Measurements from ENCODE around the gene DENND4B.

DENND4B gene

GRCh38 chr1:153968408-153968807, 21.9 kb upstream of the DENND4B start:
- no peak for DNase-seq (ENCODE audit: low read depth in 3 of 3)

DNA sequence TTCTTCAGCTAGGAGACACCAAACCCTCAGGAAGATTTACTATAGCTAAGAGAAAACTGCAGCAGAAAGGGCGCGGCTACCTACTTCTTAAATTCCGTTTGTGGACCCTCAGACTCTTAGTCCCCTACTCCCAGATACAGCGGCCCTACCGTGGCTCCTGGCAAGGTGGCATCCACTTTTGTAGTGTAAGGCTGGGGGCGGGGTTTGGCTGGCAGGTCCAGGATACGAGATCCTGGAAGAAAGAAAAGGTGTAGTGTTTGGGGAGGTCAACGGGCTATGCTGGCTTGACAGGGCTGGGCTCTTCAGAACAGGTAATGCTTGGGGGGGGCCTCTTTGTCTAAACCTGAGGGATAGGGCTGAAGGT, 21.5 kb upstream of the DENND4B start:
- no peak for DNase-seq (ENCODE audit: low read depth in 3 of 3)

DNA sequence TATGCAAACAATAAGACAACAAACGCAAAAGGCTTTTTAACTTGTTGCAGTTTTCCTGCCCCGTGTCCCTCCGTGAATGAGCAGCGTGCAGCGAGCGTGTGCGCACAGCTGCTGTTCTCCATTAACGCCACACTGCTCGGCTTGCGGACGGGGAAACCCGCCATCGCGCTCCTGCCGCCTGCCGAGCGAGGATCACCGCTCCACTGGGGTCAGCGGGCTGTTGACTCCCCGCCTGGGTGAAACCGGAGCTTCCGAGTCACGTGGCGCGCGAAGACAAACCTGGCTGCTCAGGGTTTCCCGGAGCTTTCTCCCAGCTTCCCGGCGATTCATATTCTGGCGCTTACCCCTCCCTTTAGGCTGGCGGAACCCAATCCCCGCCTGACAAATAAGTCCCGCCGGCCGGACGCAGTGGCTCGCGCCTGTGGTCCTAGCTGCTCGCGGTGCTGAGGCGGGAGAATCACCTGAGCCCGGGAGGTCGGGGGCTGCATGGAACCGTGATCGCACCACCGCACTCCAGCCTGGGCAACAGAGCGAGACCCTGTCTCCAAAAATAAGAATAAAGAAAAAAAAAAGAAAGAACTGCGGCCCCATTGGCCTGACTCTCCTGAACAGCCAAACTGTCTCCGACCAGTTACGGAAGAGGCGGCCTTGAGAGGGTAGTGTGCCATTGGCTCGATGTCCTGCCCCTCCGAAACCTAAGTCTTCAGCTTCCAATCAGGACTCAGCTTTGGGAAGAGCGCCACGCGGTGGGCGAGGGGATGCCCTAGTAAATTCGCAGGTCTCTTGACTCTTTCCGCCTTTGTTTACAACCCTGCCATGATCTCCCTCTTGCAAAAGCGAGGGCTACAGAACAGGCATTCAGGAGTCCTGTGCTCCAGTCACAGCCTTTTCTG, 20.8 kb upstream of the DENND4B start, which contains the start of gene CREB3L4:
TSS of gene CREB3L4 (plus strand) at position 796 of the 893 bp plus-strand sequence. CDS start 624 bp downstream, outside the sequence.
- DNase-seq (ENCODE audit: low read depth in 3 of 3): peak; percentile 60 to 83 (median 75)

GRCh38 chr1:153963850-153964331, 17.4 kb upstream of the DENND4B start:
- peak in 1 of 3 experiments; percentile 14 for DNase-seq (ENCODE audit: low read depth in 3 of 3)

GRCh38 chr1:153963030-153963849, 16.7 kb upstream of the DENND4B start, which contains the start of gene SLC39A1:
TSS of gene SLC39A1 (minus strand) at chr1:153963537. CDS start at chr1:153962715, 822 bp downstream.
- peak; percentile 90 to 97 (median 94) for DNase-seq (ENCODE audit: low read depth in 3 of 3)

DNA sequence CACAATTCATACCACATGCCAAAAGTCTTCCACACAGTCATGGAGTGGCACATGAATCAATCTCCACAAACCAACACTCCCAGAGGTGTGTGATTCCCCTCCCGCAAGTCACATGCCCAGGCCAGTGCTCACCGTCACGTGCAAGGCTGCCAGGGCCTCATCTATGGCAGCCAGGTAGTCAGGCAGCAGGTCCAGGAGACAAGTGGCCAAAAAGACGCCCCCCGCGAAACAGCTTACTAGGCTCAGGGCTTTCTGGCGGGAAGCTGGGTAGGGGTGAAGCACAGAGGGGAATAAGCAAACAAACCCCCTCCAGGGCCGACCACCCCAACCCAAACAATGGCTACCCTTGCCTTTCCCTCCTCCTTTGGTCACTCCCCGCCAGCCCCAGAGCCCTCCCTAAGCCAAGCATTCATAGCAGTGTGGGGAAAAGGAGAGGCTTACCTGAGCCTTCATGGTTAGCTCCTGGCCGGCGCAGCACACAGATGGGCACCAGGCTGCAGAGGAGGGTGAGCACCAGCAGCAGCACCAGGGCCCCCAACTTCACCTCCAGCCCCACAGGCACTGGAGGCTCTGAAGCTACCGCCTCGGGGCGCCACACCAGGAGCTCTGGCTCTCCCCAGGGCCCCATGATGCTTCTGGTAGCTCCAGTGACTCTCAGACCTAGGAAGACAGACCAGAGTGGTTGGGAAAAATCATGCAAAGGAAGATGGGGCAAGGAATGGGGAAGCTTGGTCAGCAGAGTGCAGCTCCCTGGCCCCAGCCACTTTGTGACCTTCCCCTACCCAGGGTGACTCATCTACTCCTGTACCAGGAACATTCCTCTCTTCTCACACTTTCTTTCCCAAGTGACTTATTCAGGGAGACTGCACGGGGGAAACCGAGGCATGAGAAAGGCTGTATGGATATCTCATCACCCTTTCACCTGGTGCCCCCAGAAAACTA, 15.8 kb upstream of the DENND4B start:
- no peak for DNase-seq (ENCODE audit: low read depth in 3 of 3)

GRCh38 chr1:153961421-153961820, 14.9 kb upstream of the DENND4B start:
- no peak for DNase-seq (ENCODE audit: low read depth in 3 of 3)

GRCh38 chr1:153960206-153960605, 13.7 kb upstream of the DENND4B start:
- no peak for DNase-seq (ENCODE audit: low read depth in 3 of 3)

DNA sequence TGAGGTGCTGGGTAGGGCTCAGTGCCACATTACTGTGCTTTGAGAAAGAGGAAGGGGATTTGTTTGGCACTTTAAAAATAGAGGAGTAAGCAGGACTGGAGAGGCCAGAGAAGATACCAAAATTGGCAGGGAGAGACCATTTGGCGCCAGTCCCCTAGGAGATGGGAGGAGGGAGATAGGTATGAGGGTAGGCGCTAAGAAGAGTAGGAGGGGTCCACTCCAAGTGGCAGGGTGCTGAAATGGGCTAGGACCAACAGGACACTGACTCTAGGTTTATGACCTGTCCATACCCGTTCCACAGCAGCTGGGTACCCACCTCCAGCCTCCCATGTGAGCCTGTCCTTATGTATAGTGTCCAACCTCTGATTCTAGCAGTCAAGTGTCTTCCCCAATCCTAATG, 12.9 kb upstream of the DENND4B start:
- DNase-seq (ENCODE audit: low read depth in 3 of 3): no peak

DNA sequence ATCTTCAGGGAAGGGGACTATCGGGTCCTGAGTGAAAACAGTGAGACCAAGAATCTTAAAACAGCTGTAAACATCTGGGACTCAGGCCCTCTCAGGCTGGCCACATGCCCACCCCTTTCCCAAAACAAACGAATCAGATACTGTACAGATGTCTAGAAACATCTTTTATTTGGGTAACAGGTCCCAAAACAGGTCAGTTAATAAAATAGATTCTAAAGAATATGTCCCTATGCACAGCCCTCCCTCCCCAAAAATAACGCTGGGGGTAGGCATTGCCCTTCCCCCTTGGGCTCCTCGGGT, 12.4 kb upstream of the DENND4B start:
- DNase-seq (ENCODE audit: low read depth in 3 of 3): no peak

DNA sequence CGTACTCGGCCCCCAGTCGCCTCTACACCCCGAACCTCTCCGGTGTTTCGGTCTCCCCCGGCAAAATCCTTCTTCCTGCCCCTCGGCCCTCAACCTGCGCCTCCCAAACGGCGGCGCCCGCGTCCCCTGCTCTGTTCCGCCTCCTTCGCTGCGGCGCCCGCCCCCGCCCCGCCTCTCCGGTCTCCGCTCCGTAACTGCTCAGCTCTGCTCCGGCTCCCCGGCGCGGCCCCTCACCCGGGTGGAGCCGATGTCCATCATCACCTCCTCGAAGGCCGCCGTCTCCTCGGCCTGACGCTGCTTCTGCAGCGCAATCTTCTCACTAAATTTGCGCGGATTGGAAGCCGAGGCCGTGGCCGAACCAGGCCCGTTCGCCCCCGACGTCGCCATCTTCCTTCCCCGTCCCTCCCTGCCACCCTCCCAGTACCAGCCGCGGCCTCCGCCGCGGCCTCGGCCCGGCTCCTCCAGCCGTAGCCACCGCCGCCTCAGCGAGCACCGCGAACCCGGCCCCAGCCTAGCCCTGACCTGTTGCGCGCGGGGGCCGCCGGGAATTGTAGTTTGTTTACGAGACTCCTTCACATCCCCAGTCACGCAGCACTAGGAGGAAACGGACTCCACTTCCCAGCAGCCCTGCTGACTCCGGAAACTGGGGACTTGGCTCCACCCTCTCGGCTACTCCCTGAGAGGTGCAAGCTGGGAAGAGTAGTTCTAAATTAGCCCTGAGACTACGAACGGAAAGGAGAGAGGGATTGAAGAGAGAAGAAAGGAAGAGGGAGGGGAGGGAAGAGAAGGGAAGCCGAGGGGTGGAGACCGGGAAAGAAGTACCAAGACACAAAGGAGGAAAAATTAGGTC, 11.8 kb upstream of the DENND4B start, which contains the start of gene CRTC2:
TSS of gene CRTC2 (minus strand) at position 502 of the 850 bp plus-strand sequence. CDS start at position 387, 115 bp downstream.
- peak; percentile 94 to 97 (median 97) for DNase-seq (ENCODE audit: low read depth in 3 of 3)

GRCh38 chr1:153957744-153958110, 11.2 kb upstream of the DENND4B start:
- DNase-seq (ENCODE audit: low read depth in 3 of 3): peak in 1 of 3 experiments; percentile 39

- no peak for DNase-seq (ENCODE audit: low read depth in 3 of 3)
Measured at GRCh38 chr1:153956997-153957715, 10.6 kb upstream of the DENND4B start.

GRCh38 chr1:153954826-153955225, 8.3 kb upstream of the DENND4B start:
- DNase-seq (ENCODE audit: low read depth in 3 of 3): no peak

- DNase-seq (ENCODE audit: low read depth in 3 of 3): no peak
Measured at GRCh38 chr1:153953859-153954365, 7.4 kb upstream of the DENND4B start.

DNA sequence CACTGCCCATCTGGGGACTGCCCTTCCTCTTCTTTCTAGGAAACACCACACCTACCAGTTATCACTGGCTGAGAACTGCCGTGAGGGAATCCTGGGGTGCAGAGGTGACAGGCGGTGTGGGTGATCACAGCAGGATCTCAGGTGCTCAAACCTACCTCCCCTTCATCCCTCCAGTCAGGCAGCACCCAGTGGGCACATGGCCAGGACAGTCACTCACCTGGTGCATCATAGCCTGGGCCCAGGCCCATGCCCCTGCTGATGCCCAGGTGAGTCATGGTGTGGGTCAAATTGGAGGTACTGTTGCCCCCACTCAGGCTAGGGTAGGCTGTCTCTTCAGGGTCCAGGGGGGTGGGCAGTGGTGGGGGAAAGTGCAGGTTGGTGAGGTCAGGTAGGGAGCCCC, 5.3 kb upstream of the DENND4B start:
- no peak for DNase-seq (ENCODE audit: low read depth in 3 of 3)

DNA sequence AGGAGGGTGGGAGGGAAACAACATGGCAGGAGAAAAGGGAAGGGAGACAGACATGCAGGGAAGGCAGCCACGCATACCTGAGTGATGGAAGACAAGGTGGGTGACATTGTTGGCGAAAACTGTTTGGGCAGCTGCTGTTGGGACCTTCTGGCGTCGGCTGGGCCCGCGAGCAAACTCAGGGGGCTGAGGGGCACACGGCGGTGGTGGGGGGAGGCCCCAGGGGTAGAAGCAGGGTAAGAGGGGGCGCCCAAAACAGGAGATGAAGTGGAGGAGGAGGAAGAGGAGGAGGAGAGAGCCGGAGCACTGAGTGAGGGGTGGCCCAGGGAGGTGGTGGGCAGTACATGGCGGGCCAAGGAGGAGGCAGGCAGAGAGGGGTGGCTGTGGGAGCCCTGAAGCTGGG, 4.7 kb upstream of the DENND4B start:
- DNase-seq (ENCODE audit: low read depth in 3 of 3): no peak

DNA sequence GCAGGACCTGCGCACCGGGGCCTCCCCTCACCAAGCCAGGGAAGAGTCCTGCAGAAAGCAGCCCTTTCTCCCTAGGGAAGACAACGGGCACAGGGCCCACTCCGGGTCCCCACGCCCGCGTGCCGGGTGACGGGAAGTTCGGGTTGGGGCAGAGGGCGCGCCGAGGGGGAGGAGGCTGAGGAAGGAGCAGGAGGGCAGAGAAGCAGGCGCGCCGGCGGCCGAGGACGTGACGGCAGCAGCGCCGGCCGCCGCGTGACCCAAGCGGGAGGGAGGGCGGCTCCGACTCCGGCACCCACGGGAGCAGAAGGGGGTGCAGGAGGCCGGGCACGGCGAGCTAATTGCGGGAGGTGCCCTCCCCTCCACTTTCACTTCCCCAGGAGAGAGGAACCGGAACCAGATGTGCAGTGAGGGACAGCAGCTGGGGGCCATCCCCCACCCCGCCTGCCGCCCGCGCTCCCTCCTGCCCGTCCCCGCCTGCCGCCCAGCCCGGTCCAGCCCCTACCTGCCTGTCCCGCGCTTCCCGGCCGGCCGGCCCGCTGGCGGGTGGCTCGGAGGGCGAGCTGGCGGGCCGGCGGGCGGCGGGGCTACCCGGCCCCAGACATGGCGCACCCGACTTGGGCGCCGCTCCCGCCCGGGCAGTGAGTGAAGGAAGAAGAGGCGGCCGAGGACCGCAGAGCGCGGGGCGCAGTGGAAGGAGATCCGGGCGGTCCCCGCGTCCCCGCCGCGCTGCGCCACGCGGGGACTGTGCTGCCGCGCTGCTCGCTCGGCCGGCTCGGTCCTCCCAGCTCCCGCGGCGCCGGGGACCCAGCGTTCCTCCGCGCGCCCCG, 510 bp downstream of the DENND4B start:
- DNase-seq (ENCODE audit: low read depth in 3 of 3): peak in 2 of 3 experiments; percentile 41 to 72

Data from stimulated activated CD4-positive, alpha-beta T cell treated with anti-CD3 and anti-CD28 coated beads, TNF-alpha, amount 100 ng/mL, for 24 hours (primary cell).